Naive B cell (primary cell): ENCODE results near the gene PRDM8. TPM values are rescaled to one million over a fixed set of nuclear protein-coding genes. Genes with fewer than 3 reads are reported as not detected.
"Not testable (repeated sequence)": the region's sequence is repeated elsewhere in the genome, so short reads cannot be mapped to it uniquely, and the experiment has no call there.

Experiments
- ATAC-seq, 2 donors: fragments of 150-1000 bp; cut with Tn5 transposase; 2 replicates each; pipeline ENCODE4 v1.10.0; 2021; ENCODE audit warnings: low read depth in 2 of 2, mild to moderate bottlenecking in 2 of 2, moderate library complexity in 2 of 2
- DNase-seq: peaks from one replicate; pipeline ENCODE4 v3.0.0; 2022
- H3K27ac Mint-ChIP-seq, 6 donors: one replicate each; pipeline ENCODE4 v1.8.0; 2020 to 2022; ENCODE audit warnings: mild to moderate bottlenecking in 6 of 6, mixed read lengths in 6 of 6, moderate library complexity in 5 of 6, inconsistent platforms in 2 of 6
- H3K27me3 Mint-ChIP-seq, 3 donors: one replicate each; pipeline ENCODE4 v1.8.0; 2021 to 2022; ENCODE audit warnings: mixed read lengths in 3 of 3, mild to moderate bottlenecking in 1 of 3
- H3K36me3 Mint-ChIP-seq, 2 donors: one replicate each; pipeline ENCODE4 v1.8.0; 2020 to 2022; ENCODE audit warnings: mixed read lengths in 2 of 2, inconsistent platforms in 1 of 2, mild to moderate bottlenecking in 1 of 2
- H3K4me1 Mint-ChIP-seq, 3 donors: one replicate each; pipeline ENCODE4 v1.8.0; 2020 to 2022; ENCODE audit warnings: mixed read lengths in 3 of 3, inconsistent platforms in 1 of 3, mild to moderate bottlenecking in 1 of 3, moderate library complexity in 1 of 3
- H3K4me3 Mint-ChIP-seq, 8 donors: one replicate each; pipeline ENCODE4 v1.8.0; 2020 to 2022; ENCODE audit warnings: mild to moderate bottlenecking in 8 of 8, mixed read lengths in 8 of 8, moderate library complexity in 8 of 8, inconsistent platforms in 2 of 8
- H3K9me3 Mint-ChIP-seq, 7 donors: one replicate each; pipeline ENCODE4 v1.8.0; 2020 to 2022; ENCODE audit warnings: mixed read lengths in 7 of 7, mild to moderate bottlenecking in 5 of 7, inconsistent platforms in 2 of 7, moderate library complexity in 1 of 7
- polyA plus RNA-seq, 6 donors: library from polyadenylated mRNA; unstranded; fragments of 300-500 nt; fragmentation: Illumina TruSeq; gene quantifications; one replicate each; pipeline ENCODE4 v1.2.3, GENCODE V29; 2021; ENCODE audit warnings: low read depth in 6 of 6

PRDM8 gene
- polyA plus RNA-seq, 6 donors from 2014 or later: 0.19 to 3.9 (median 2.1) TPM

- H3K4me3 Mint-ChIP-seq: peak overlapping the region; percentile 70 to 92 (median 84)
- H3K36me3 Mint-ChIP-seq: no peaks in the 10 kb centered on the region
- ATAC-seq (peak; percentile 58 to 64), DNase-seq (peak; percentile 50)
- peaks cover 36 to 54% (median 47%) of the 10 kb centered on the region in 3 donors for H3K4me1 Mint-ChIP-seq
- H3K27me3 Mint-ChIP-seq: no peaks in the 10 kb centered on the region
- peak overlapping the region; percentile 83 to 96 (median 94) for H3K27ac Mint-ChIP-seq
- H3K9me3 Mint-ChIP-seq: no peaks in the 10 kb centered on the region
Measured at GRCh38 chr4:80172203-80172602, 25.1 kb upstream of the PRDM8 start.

- DNase-seq: peak; percentile 73
- peaks cover 36 to 56% (median 47%) of the 10 kb centered on the region in 3 donors for H3K4me1 Mint-ChIP-seq
- no peaks in the 10 kb centered on the region for H3K27me3 Mint-ChIP-seq
- no peaks in the 10 kb centered on the region for H3K36me3 Mint-ChIP-seq
- peak overlapping the region; percentile 83 to 96 (median 94) for H3K27ac Mint-ChIP-seq
- ATAC-seq: peak; percentile 94 to 96
- peak overlapping the region; percentile 64 to 92 (median 80) for H3K4me3 Mint-ChIP-seq
- H3K9me3 Mint-ChIP-seq: no peaks in the 10 kb centered on the region
Measured at GRCh38 chr4:80173401-80173800, 23.9 kb upstream of the PRDM8 start.

- Mint-ChIP-seq H3K36me3 (peaks cover 0 to under 1% of the 10 kb centered on the region in 2 donors), H3K4me1 (peaks cover 36 to 56% (median 47%) of the 10 kb centered on the region in 3 donors), H3K27ac (peak overlapping the region; percentile 83 to 96 (median 94)), H3K4me3 (peak overlapping the region; percentile 3 to 92 (median 76)), H3K27me3 (no peaks in the 10 kb centered on the region), H3K9me3 (peaks cover 0 to 2% (median under 1%) of the 10 kb centered on the region in 7 donors)
- ATAC-seq (no peak), DNase-seq (no peak)
Measured at GRCh38 chr4:80173841-80174240, 23.5 kb upstream of the PRDM8 start.

- H3K36me3 Mint-ChIP-seq, DNase-seq, ATAC-seq, H3K27me3 Mint-ChIP-seq, H3K4me3 Mint-ChIP-seq: not testable (repeated sequence)
- H3K4me1 Mint-ChIP-seq: peaks cover 38 to 59% (median 57%) of the 10 kb centered on the region in 3 donors
- peaks cover 2 to 14% (median 7%) of the 10 kb centered on the region in 7 donors for H3K9me3 Mint-ChIP-seq
- H3K27ac Mint-ChIP-seq: peak overlapping the region in 1 of 6 donors; percentile 18
Measured at GRCh38 chr4:80177793-80178192, 19.5 kb upstream of the PRDM8 start.

GRCh38 chr4:80178964-80179363 lies 18.3 kb upstream of the PRDM8 start:
- Mint-ChIP-seq H3K9me3 (peaks cover 2 to 14% (median 7%) of the 10 kb centered on the region in 7 donors), H3K36me3 (peaks cover 0 to 8% of the 10 kb centered on the region in 2 donors), H3K4me3 (no peak overlapping the region), H3K27me3 (no peaks in the 10 kb centered on the region), H3K4me1 (peaks cover 36 to 55% (median 54%) of the 10 kb centered on the region in 3 donors), H3K27ac (peak overlapping the region in 1 of 6 donors; percentile 63)
- DNase-seq (no peak), ATAC-seq (no peak)

- peak overlapping the region in 3 of 6 donors; percentile 47 to 83 (median 53) for H3K27ac Mint-ChIP-seq
- peaks cover 38 to 53% (median 48%) of the 10 kb centered on the region in 3 donors for H3K4me1 Mint-ChIP-seq
- DNase-seq (no peak), ATAC-seq (no peak)
- H3K27me3 Mint-ChIP-seq: no peaks in the 10 kb centered on the region
- peaks cover 0 to 8% of the 10 kb centered on the region in 2 donors for H3K36me3 Mint-ChIP-seq
- peaks cover 2 to 14% (median 7%) of the 10 kb centered on the region in 7 donors for H3K9me3 Mint-ChIP-seq
- H3K4me3 Mint-ChIP-seq: peak overlapping the region in 1 of 8 donors; percentile 21
Measured at GRCh38 chr4:80179637-80180161, 17.6 kb upstream of the PRDM8 start.

- Mint-ChIP-seq H3K4me1 (peaks cover 39 to 52% (median 46%) of the 10 kb centered on the region in 3 donors), H3K27ac (peak overlapping the region in 3 of 6 donors; percentile 2 to 47 (median 6)), H3K36me3 (peaks cover 0 to 8% of the 10 kb centered on the region in 2 donors), H3K4me3 (no peak overlapping the region), H3K9me3 (peaks cover 2 to 14% (median 7%) of the 10 kb centered on the region in 7 donors), H3K27me3 (no peaks in the 10 kb centered on the region)
- ATAC-seq: no peak
- DNase-seq: no peak
Measured at GRCh38 chr4:80180743-80181142, 16.6 kb upstream of the PRDM8 start.

GRCh38 chr4:80182237-80182866 lies 15.0 kb upstream of the PRDM8 start:
- ATAC-seq: peak; percentile 32 to 35
- Mint-ChIP-seq H3K9me3 (peaks cover 2 to 14% (median 7%) of the 10 kb centered on the region in 7 donors), H3K27me3 (no peaks in the 10 kb centered on the region), H3K36me3 (peaks cover 0 to 8% of the 10 kb centered on the region in 2 donors), H3K27ac (peak overlapping the region; percentile 42 to 100 (median 86)), H3K4me1 (peaks cover 48 to 54% (median 52%) of the 10 kb centered on the region in 3 donors), H3K4me3 (peak overlapping the region; percentile 48 to 100 (median 94))
- DNase-seq: peak; percentile 56

GRCh38 chr4:80183250-80184052 lies 13.9 kb upstream of the PRDM8 start:
- Mint-ChIP-seq H3K36me3 (peaks cover 0 to 8% of the 10 kb centered on the region in 2 donors), H3K4me1 (peaks cover 51 to 54% (median 52%) of the 10 kb centered on the region in 3 donors), H3K27me3 (no peaks in the 10 kb centered on the region), H3K9me3 (peaks cover 2 to 14% (median 7%) of the 10 kb centered on the region in 7 donors), H3K27ac (peak overlapping the region in 5 of 6 donors; percentile 66 to 100 (median 96)), H3K4me3 (peak overlapping the region; percentile 90 to 100 (median 98))
- DNase-seq (no peak), ATAC-seq (peak; percentile 44 to 47)

- Mint-ChIP-seq H3K36me3 (peaks cover 0 to 4% of the 10 kb centered on the region in 2 donors), H3K27me3 (no peaks in the 10 kb centered on the region), H3K27ac (peak overlapping the region; percentile 96 to 100 (median 98)), H3K4me1 (peaks cover 51 to 54% (median 51%) of the 10 kb centered on the region in 3 donors), H3K4me3 (peak overlapping the region; percentile 90 to 100 (median 98)), H3K9me3 (peaks cover 2 to 9% (median 4%) of the 10 kb centered on the region in 7 donors)
- peak; percentile 91 for DNase-seq
- peak; percentile 83 for ATAC-seq
Measured at GRCh38 chr4:80184053-80184824, 13.1 kb upstream of the PRDM8 start.

- Mint-ChIP-seq H3K9me3 (peaks cover 0 to under 1% (median 0%) of the 10 kb centered on the region in 7 donors), H3K27ac (peak overlapping the region; percentile 96 to 100 (median 98)), H3K4me3 (peak overlapping the region; percentile 90 to 100 (median 98)), H3K4me1 (peaks cover 43 to 52% (median 51%) of the 10 kb centered on the region in 3 donors), H3K36me3 (no peaks in the 10 kb centered on the region), H3K27me3 (no peaks in the 10 kb centered on the region)
- ATAC-seq (peak in 1 of 2 donors; percentile 9), DNase-seq (peak; percentile 33)
Measured at GRCh38 chr4:80184825-80185756, 12.2 kb upstream of the PRDM8 start.
